Right hindlimb (tissue), 1 donor: Measurements from ENCODE around the gene ASF1A.

Experiments used
- DNase-seq: peaks from one replicate; pipeline ENCODE4 v3.0.0-alpha.2; 2018

The ASF1A gene

GRCh38 chr6:118882314-118882905 is 11.5 kb upstream of the ASF1A start:
- DNase-seq = no peak

- DNase-seq = no peak
Measured at GRCh38 chr6:118886641-118887040, 7.3 kb upstream of the ASF1A start.

- DNase-seq = no peak
Measured at GRCh38 chr6:118889163-118889562, 4.8 kb upstream of the ASF1A start.

GRCh38 chr6:118890997-118891790 is 2.8 kb upstream of the ASF1A start:
- DNase-seq = no peak

- no peak for DNase-seq
Measured at GRCh38 chr6:118892355-118892991, 1.5 kb upstream of the ASF1A start.

GRCh38 chr6:118893064-118893806 is 717 bp upstream of the ASF1A start:
- DNase-seq = peak; percentile 78

- DNase-seq = peak; percentile 73
Measured at GRCh38 chr6:118894425-118895260, 691 bp downstream of the ASF1A start.

- no peak for DNase-seq
Measured at GRCh38 chr6:118895261-118895560, 1.3 kb downstream of the ASF1A start.

GRCh38 chr6:118895859-118896258 is 1.9 kb downstream of the ASF1A start:
- DNase-seq = no peak

- DNase-seq = no peak
Measured at GRCh38 chr6:118896339-118897136, 2.6 kb downstream of the ASF1A start.

GRCh38 chr6:118897386-118897785 is 3.4 kb downstream of the ASF1A start:
- DNase-seq = no peak

GRCh38 chr6:118899948-118900347 is 6.0 kb downstream of the ASF1A start:
- DNase-seq = no peak

- no peak for DNase-seq
Measured at GRCh38 chr6:118902726-118903125, 8.8 kb downstream of the ASF1A start.

- no peak for DNase-seq
Measured at GRCh38 chr6:118903138-118903537, 9.2 kb downstream of the ASF1A start.

GRCh38 chr6:118903691-118904090 is 9.7 kb downstream of the ASF1A start:
- no peak for DNase-seq

- no peak for DNase-seq
Measured at GRCh38 chr6:118905084-118905483, 11.1 kb downstream of the ASF1A start.

- DNase-seq = no peak
Measured at GRCh38 chr6:118905851-118906250, 11.9 kb downstream of the ASF1A start.

GRCh38 chr6:118908441-118908840 is 14.5 kb downstream of the ASF1A start:
- DNase-seq = no peak

- no peak for DNase-seq
Measured at GRCh38 chr6:118912646-118913045, 18.7 kb downstream of the ASF1A start.

GRCh38 chr6:118913161-118913560 is 19.2 kb downstream of the ASF1A start:
- DNase-seq = no peak

- no peak for DNase-seq
Measured at GRCh38 chr6:118914598-118914997, 20.6 kb downstream of the ASF1A start.
